Urothelium cell line (cell line): Measurements from ENCODE around the gene DDX4.
A peak's percentile ranks its signal among the peaks of the same experiment; 100 is the strongest.

Experiments
- DNase-seq: peaks from one replicate; pipeline ENCODE4 v3.0.0; 2011; ENCODE audit warnings: low spot score, mixed read lengths
- FAIRE-seq: peaks from 2 replicates; lab custom pipeline; 2011; peaks lifted over from hg19 to GRCh38; lab: Jason Lieb, UNC

The DDX4 gene

GRCh38 chr5:55820488-55820887 lies 82.6 kb downstream of the DDX4 start:
- FAIRE-seq (peak; percentile 30), DNase-seq (no peak)

GRCh38 chr5:55821731-55822512 lies 84.1 kb downstream of the DDX4 start:
- DNase-seq, result no peak
- FAIRE-seq, result no peak

- DNase-seq (no peak), FAIRE-seq (no peak)
Observed at GRCh38 chr5:55823151-55823796, 85.4 kb downstream of the DDX4 start.

GRCh38 chr5:55829956-55830355 lies 92.1 kb downstream of the DDX4 start:
- no peak for FAIRE-seq
- no peak for DNase-seq

- FAIRE-seq (no peak), DNase-seq (no peak)
Observed at GRCh38 chr5:55832446-55832845, 94.6 kb downstream of the DDX4 start.

- DNase-seq (no peak), FAIRE-seq (no peak)
Observed at GRCh38 chr5:55836191-55836590, 98.3 kb downstream of the DDX4 start.

- FAIRE-seq, result no peak
- no peak for DNase-seq
Observed at GRCh38 chr5:55841976-55842375, 104.1 kb downstream of the DDX4 start.

GRCh38 chr5:55847837-55848236 lies 110.0 kb downstream of the DDX4 start:
- no peak for FAIRE-seq
- no peak for DNase-seq

GRCh38 chr5:55848783-55849182 lies 110.9 kb downstream of the DDX4 start:
- FAIRE-seq, result no peak

GRCh38 chr5:55850839-55851674 lies 113.2 kb downstream of the DDX4 start, which contains the start of gene IL31RA:
Gene IL31RA, plus strand, starts transcription at chr5:55851357. Its CDS starts 214 bp downstream, at chr5:55851571.
- peak; percentile 65 for DNase-seq
- FAIRE-seq, result no peak

More at GRCh38 chr5:55848783-55849182, 110.9 kb downstream of the DDX4 start:
- no peak for DNase-seq

GRCh38 chr5:55851675-55851979 lies 113.8 kb downstream of the DDX4 start:
- DNase-seq (no peak), FAIRE-seq (no peak)

GRCh38 chr5:55852503-55852902 lies 114.6 kb downstream of the DDX4 start:
- DNase-seq, result no peak
- no peak for FAIRE-seq

GRCh38 chr5:55853041-55853670 lies 115.3 kb downstream of the DDX4 start:
- DNase-seq (no peak), FAIRE-seq (peak; percentile 59)

- DNase-seq (no peak), FAIRE-seq (no peak)
Observed at GRCh38 chr5:55853818-55854217, 116.0 kb downstream of the DDX4 start.

GRCh38 chr5:55855509-55855908 lies 117.6 kb downstream of the DDX4 start:
- FAIRE-seq, result no peak
- DNase-seq, result no peak

- no peak for FAIRE-seq
Observed at GRCh38 chr5:55856516-55857246, 118.8 kb downstream of the DDX4 start.

GRCh38 chr5:55857247-55857640 lies 119.4 kb downstream of the DDX4 start:
- DNase-seq (no peak), FAIRE-seq (no peak)

More at GRCh38 chr5:55856516-55857246, 118.8 kb downstream of the DDX4 start:
- no peak for DNase-seq

GRCh38 chr5:55858104-55858503 lies 120.2 kb downstream of the DDX4 start:
- no peak for FAIRE-seq
- no peak for DNase-seq

- DNase-seq (no peak), FAIRE-seq (no peak)
Observed at GRCh38 chr5:55860288-55860687, 122.4 kb downstream of the DDX4 start.

- FAIRE-seq (no peak), DNase-seq (no peak)
Observed at GRCh38 chr5:55860709-55861108, 122.8 kb downstream of the DDX4 start.
